Prostate gland (tissue), 2 donors: ENCODE measurements around the gene STIM1.

Source experiments
- POLR2A ChIP-seq: fragments of 450-650 bp; IDR thresholded peaks from one replicate; pipeline ENCODE4 v1.6.1; 2016; ENCODE audit warnings: antibody characterized with exemption, mild to moderate bottlenecking
- POLR2AphosphoS5 ChIP-seq: sonication (generic); formaldehyde crosslinking; IDR thresholded peaks from one replicate; pipeline ENCODE4 v1.6.1; 2017; ENCODE audit warnings: antibody characterized with exemption
- TF ChIP-seq, protein P1 (sequence below), 4 experiments: fragments of 200-600 bp in 2 of 4; fragments of 450-650 bp in 2 of 4; sonication (generic) in 2 of 4; IDR thresholded peaks; 1 replicate in 3 of 4; 2 replicates in 1 of 4; pipeline ENCODE4 v1.5.1; 2016 to 2019; ENCODE audit warnings: antibody characterized with exemption in 4 of 4, mild to moderate bottlenecking in 2 of 4, moderate library complexity in 2 of 4

GRCh38 chr11:4039011-4039410 is 183.5 kb downstream of the STIM1 start:
- TF ChIP-seq POLR2AphosphoS5 (no peak), POLR2A (no peak)
- TF ChIP-seq, protein P1, sequence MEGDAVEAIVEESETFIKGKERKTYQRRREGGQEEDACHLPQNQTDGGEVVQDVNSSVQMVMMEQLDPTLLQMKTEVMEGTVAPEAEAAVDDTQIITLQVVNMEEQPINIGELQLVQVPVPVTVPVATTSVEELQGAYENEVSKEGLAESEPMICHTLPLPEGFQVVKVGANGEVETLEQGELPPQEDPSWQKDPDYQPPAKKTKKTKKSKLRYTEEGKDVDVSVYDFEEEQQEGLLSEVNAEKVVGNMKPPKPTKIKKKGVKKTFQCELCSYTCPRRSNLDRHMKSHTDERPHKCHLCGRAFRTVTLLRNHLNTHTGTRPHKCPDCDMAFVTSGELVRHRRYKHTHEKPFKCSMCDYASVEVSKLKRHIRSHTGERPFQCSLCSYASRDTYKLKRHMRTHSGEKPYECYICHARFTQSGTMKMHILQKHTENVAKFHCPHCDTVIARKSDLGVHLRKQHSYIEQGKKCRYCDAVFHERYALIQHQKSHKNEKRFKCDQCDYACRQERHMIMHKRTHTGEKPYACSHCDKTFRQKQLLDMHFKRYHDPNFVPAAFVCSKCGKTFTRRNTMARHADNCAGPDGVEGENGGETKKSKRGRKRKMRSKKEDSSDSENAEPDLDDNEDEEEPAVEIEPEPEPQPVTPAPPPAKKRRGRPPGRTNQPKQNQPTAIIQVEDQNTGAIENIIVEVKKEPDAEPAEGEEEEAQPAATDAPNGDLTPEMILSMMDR (IDR thresholded peaks at IDR 0.05) = no peak
